PC-9 (cell line): ENCODE measurements around the gene FERMT3.

Experiments used
- CTCF ChIP-seq: fragments of 200-600 bp; sonication (generic); conservative IDR thresholded peaks from 2 replicates; pipeline ENCODE4 v1.6.1; 2017; ENCODE audit warnings: mixed run types, antibody characterized with exemption, mild to moderate bottlenecking, moderate library complexity
- EZH2 ChIP-seq: fragments of 200-600 bp; sonication (generic); IDR thresholded peaks from 2 replicates; pipeline ENCODE4 v1.8.0; 2017; ENCODE audit warnings: antibody characterized with exemption, low read depth

DNA sequence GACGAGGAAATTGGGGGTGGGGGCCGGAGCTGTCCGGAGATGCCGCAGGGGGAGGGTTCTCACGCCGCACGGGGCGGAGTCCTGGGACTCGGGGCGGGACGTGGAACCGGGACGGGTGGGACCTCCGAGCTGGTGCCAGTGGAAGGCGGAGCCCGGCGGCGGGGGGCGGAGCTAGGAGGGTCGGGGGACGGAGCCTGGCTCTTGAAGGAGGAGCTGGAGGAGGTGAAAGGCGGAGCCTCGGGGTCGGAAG, 34.6 kb downstream of the FERMT3 start:
- TF ChIP-seq CTCF: no peak
- no peak for TF ChIP-seq EZH2
